ENCODE results near the gene RBM33. TPM values are rescaled to one million over a fixed set of nuclear protein-coding genes. Genes with fewer than 3 reads are reported as not detected.

RBM33 gene
- total and polyA plus RNA-seq, 2 of the 8 experiments (the other 6 are each of a cell fraction or from before 2014, with no cell fraction given) = 16.5 to 64.6 TPM

- peaks cover 10 to 36% (median 21%) of the 10 kb centered on the region in 4 experiments for H3K36me3 ChIP-seq (ENCODE audit: control insufficient read depth in 2 of 4, insufficient read depth in 4 of 4, low read length in 3 of 4)
- 89% methylated on average over 4 of the region's 4 CpGs; no CpG with 5 or more reads in 1 of the 2 experiments for WGBS, 2 experiments (ENCODE audit: extremely low coverage in 1 of 2, insufficient coverage in 1 of 2, insufficient read length in 1 of 2, insufficient replicate concordance in 2 of 2, low coverage in 1 of 2, low lambda C conversion rate in 2 of 2, missing lambda C conversion rate in 1 of 2)
- POLR2A ChIA-PET (ENCODE audit: partially characterized antibody) = interaction anchor here (0.7 kb wide), 1 partner anchor 94 kb away, joined by 3 read pairs; no protein-coding TSS in a partner anchor
- TF ChIP-seq POLR2A (IDR thresholded peaks at IDR 0.05; ENCODE audit: control extremely low read depth in 1 of 2, low read depth in 2 of 2, low read length in 2 of 2) (no peak), CHD2 (IDR thresholded peaks at IDR 0.05; ENCODE audit: low read length) (no peak), NRF1 (IDR thresholded peaks at IDR 0.05; ENCODE audit: low read depth, low read length) (no peak), KDM1A (IDR thresholded peaks at IDR 0.05; ENCODE audit: borderline replicate concordance, low read length) (no peak), CTBP2 (IDR thresholded peaks at IDR 0.05; ENCODE audit: borderline replicate concordance, insufficient read depth, insufficient read length, low read length) (no peak), SP2 (IDR thresholded peaks at IDR 0.05; ENCODE audit: low read length) (no peak), RNF2 (IDR thresholded peaks at IDR 0.05; ENCODE audit: borderline replicate concordance, low read depth, low read length, missing control alignments, poor library complexity, severe bottlenecking) (no peak), RBBP5 (IDR thresholded peaks at IDR 0.05; ENCODE audit: borderline replicate concordance, low read depth, low read length) (no peak), BRCA1 (IDR thresholded peaks at IDR 0.05; ENCODE audit: low read depth, low read length) (no peak), TCF12 (IDR thresholded peaks at IDR 0.05; ENCODE audit: low read depth, low read length) (no peak), EP300 (IDR thresholded peaks at IDR 0.05; ENCODE audit: borderline replicate concordance in 1 of 2, low read depth in 2 of 2, low read length in 2 of 2) (no peak), EZH2 (IDR thresholded peaks at IDR 0.05; ENCODE audit: low read depth, low read length, severe bottlenecking) (no peak)
These were observed 93.1 kb downstream of the RBM33 start for GRCh38 chr7:155737590-155737989.

More at GRCh38 chr7:155737590-155737989, 93.1 kb downstream of the RBM33 start:
- Histone ChIP-seq H2AK5ac (ENCODE audit: low read depth, low read length) (no peak overlapping the region), H4K8ac (ENCODE audit: extremely low read depth, insufficient read depth, low read length) (0 out of 2 replicates have a peak overlapping the region, but pooled peaks have one; percentile 44), H3K9ac (replicated peaks in 1 of 4; ENCODE audit: extremely low read depth in 1 of 4, low read depth in 3 of 4, low read length in 3 of 4) (no peak overlapping the region), H4K91ac (replicated peaks; ENCODE audit: insufficient read length, low read length) (no peak overlapping the region), H4K20me1 (replicated peaks in 1 of 2; ENCODE audit: control insufficient read depth in 1 of 2, insufficient read depth in 2 of 2, low read length in 2 of 2) (peaks cover 4 to 10% of the 10 kb centered on the region in 2 experiments), H3K9me3 (ENCODE audit: insufficient read depth in 2 of 2, low read depth in 1 of 2, low read length in 1 of 2) (no peaks in the 10 kb centered on the region), H3K4me3 (ENCODE audit: extremely low read depth in 1 of 4, insufficient read depth in 2 of 4, low read depth in 3 of 4, low read length in 4 of 4) (no peak overlapping the region), H3K23me2 (ENCODE audit: low read depth, low read length) (no peaks in the 10 kb centered on the region), H3K79me1 (ENCODE audit: low read depth, low read length) (peaks cover 5% of the 10 kb centered on the region; the same call in 1 of the 2 replicates), H3K4ac (replicated peaks; ENCODE audit: insufficient read length, low read depth, low read length) (no peak overlapping the region), H3K4me2 (ENCODE audit: insufficient read depth in 1 of 2, low read depth in 2 of 2, low read length in 2 of 2) (no peak overlapping the region), H3K14ac (ENCODE audit: insufficient read length) (no peak overlapping the region), H2BK20ac (ENCODE audit: low read length) (no peak overlapping the region), H3K18ac (ENCODE audit: extremely low read depth, low read length) (no peak overlapping the region), H3K27me3 (replicated peaks in 1 of 4; ENCODE audit: control insufficient read depth in 3 of 4, extremely low read depth in 1 of 4, insufficient read depth in 3 of 4, low read length in 3 of 4) (no peaks in the 10 kb centered on the region), H4K5ac (ENCODE audit: insufficient read length, low read depth, low read length) (no peak overlapping the region), H2BK12ac (ENCODE audit: low read depth, low read length) (no peak overlapping the region), H3K27ac (ENCODE audit: low read depth, low read length) (no peak overlapping the region), H3K79me2 (ENCODE audit: control insufficient read depth in 1 of 2, insufficient read depth in 2 of 2, low read length in 2 of 2) (peaks cover 0 to 12% of the 10 kb centered on the region in 2 experiments; a peak in 2 of 4 replicates), H3K23ac (ENCODE audit: insufficient read length) (no peak overlapping the region), H2BK15ac (ENCODE audit: low read length) (no peak overlapping the region), H3K4me1 (replicated peaks in 1 of 4; ENCODE audit: control insufficient read depth in 3 of 4, insufficient read depth in 4 of 4, low read length in 3 of 4) (peaks cover 0 to 2% (median 0%) of the 10 kb centered on the region in 4 experiments; a peak in 2 of 7 replicates), H3K56ac (replicated peaks; ENCODE audit: insufficient read length, low read depth, low read length) (no peak overlapping the region), H2AFZ (ENCODE audit: low read length) (no peak overlapping the region), H2BK5ac (ENCODE audit: low read depth, low read length) (no peak overlapping the region), H2BK120ac (replicated peaks; ENCODE audit: low read depth, low read length) (no peak overlapping the region)
- DNase-seq (ENCODE audit: low read depth in 1 of 2, low spot score in 2 of 2) (no peak), FAIRE-seq (no peak)
- CTCF ChIA-PET (ENCODE audit: partially characterized antibody) = interaction anchor here (1.2 to 1.3 kb wide), 2 partner anchors 139 to 186 kb away, joined by 3 to 4 read pairs; no protein-coding TSS in a partner anchor
